Right cardiac atrium (tissue), 5 donors: Measurements from ENCODE around the gene NFKBIA. TPM values are rescaled to one million over a fixed set of nuclear protein-coding genes. Genes with fewer than 3 reads are reported as not detected.
"Not testable (repeated sequence)": the region's sequence is repeated elsewhere in the genome, so short reads cannot be mapped to it uniquely, and the experiment has no call there.

Source experiments
- ATAC-seq, 2 donors: fragments of 200-7000 bp; cut with Tn5 transposase; one replicate each; pipeline versions ENCODE4 v1.8.0 to v1.9.1; 2020; ENCODE audit warnings: moderate library complexity in 2 of 2, mild to moderate bottlenecking in 1 of 2
- DNase-seq, 3 donors: peaks; one replicate each; pipeline ENCODE4 v3.0.0-alpha.2; 2020
- H3K27ac ChIP-seq: one replicate; pipeline ENCODE4 v1.5.1; 2013; ENCODE audit warnings: mild to moderate bottlenecking, low read length, control low read depth, moderate library complexity
- H3K27me3 ChIP-seq: one replicate; pipeline ENCODE4 v1.6.1; 2013; ENCODE audit not compliant: control insufficient read depth, insufficient read depth
- H3K4me1 ChIP-seq: one replicate; pipeline ENCODE4 v1.6.1; 2013; ENCODE audit warnings: low read length; ENCODE audit not compliant: control insufficient read depth, insufficient read depth
- H3K4me3 ChIP-seq: one replicate; pipeline ENCODE4 v1.5.1; 2013; ENCODE audit warnings: low read length, control low read depth
- H3K9me3 ChIP-seq: one replicate; pipeline ENCODE4 v1.6.1; 2013; ENCODE audit warnings: low read length; ENCODE audit not compliant: control insufficient read depth
- WGBS: extraction: QIAGEN DNeasy Blood & Tissue Kit; methylation state at CpG from one replicate; pipeline ENCODE4 v1.1.7; 2013; 5-methylcytosine and 5-hydroxymethylcytosine counted together
- intact Hi-C, 4 donors: fragments of 100-400 bp; cut with DNase I; formaldehyde crosslinking; loops; one replicate each; pipeline versions ENCODE4 v1.11.0 to v1.14.0; 2022 to 2023
- polyA plus RNA-seq: library from polyadenylated mRNA; stranded (reverse); fragments of 200-250 nt; gene quantifications from one replicate; pipeline ENCODE4 v1.2.3, GENCODE V29; 2013
- total RNA-seq, 4 donors: library from RNA; stranded (reverse); fragmentation: NEBNext Ultra II Directional; extraction: Animal tissue kit (Norgen Biotek cat#: 25700); gene quantifications; one replicate each; pipeline ENCODE4 v1.2.1, GENCODE V29; 2021
- donor health status: healthy with polysubstance abuse.
- donor health status: DM: no; HTN: yes; CAD: no.
- donor health status: DM: no; HTN: no; CAD: no.
- donor health status: DM: no; HTN: yes; CAD: no; lungs with severe emphysema.
- donor health status: DM: yes; HTN: yes; CAD: no.

NFKBIA gene
- total and polyA plus RNA-seq, 5 donors, result 74.0 to 125 (median 102) TPM

DNA sequence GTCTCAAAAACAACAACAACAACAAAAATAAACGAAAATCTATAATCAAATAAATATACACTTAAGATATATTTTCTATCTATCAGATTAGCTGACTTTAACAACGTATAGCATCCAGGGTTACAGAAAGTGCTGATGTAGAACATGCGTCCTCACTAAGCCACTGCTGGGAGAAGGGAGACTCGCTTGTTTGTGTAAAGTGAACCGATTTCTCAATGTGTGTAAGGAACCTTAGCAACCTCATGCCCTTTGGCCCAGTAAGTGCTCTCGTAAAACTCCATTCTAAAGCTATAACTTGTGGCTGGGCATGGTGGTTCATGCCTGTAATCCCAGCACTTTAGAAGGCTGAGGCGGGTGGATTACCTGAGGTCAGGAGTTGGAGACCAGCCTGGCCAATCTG is 23.8 kb downstream of the NFKBIA start:
- intact Hi-C loops, result no loop called here
- H3K4me3 ChIP-seq, result no peak overlapping the region
- peaks cover 18% of the 10 kb centered on the region for H3K4me1 ChIP-seq
- no peaks in the 10 kb centered on the region for H3K27me3 ChIP-seq
- 79% methylated on average over 7 of the region's 7 CpGs for WGBS
- DNase-seq (no peak), ATAC-seq (no peak)
- H3K9me3 ChIP-seq, result no peaks in the 10 kb centered on the region
- H3K27ac ChIP-seq, result no peak overlapping the region

DNA sequence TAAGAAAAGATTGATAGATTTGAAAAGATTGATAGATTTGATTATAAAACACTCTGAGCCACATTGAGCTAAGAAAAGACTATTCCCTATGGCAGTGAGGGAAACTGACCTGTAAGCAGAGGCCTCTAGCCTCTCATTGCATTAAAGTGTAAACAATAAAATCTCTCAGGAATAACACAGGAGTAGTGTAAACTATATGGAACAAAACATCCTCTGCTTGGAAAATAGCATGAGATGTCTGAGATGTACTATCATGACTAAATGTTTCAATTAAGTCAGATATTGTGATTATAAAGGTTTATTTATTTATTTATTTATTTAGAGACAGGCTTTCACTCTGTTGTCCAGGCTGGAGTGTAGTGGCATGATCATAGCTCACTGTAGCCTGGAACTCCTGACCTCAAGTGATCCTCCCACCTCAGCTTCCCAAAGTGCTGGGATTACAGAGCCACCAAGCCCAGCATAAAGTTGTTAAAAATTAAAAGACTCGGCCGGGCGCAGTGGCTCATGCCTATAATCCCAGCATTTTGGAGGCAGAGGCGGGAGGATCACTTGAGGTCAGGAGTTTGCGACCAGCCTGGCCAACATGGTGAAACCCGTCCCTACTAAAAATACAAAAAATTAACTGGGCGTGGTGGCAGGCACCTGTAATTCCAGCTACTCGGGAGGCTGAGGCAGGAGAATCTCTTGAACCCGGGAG is 25.2 kb downstream of the NFKBIA start:
- H3K4me1 ChIP-seq, H3K4me3 ChIP-seq, H3K27me3 ChIP-seq, H3K27ac ChIP-seq, DNase-seq, H3K9me3 ChIP-seq, intact Hi-C loops, ATAC-seq: not testable (repeated sequence)
- 83% methylated on average over 9 of the region's 9 CpGs for WGBS

DNA sequence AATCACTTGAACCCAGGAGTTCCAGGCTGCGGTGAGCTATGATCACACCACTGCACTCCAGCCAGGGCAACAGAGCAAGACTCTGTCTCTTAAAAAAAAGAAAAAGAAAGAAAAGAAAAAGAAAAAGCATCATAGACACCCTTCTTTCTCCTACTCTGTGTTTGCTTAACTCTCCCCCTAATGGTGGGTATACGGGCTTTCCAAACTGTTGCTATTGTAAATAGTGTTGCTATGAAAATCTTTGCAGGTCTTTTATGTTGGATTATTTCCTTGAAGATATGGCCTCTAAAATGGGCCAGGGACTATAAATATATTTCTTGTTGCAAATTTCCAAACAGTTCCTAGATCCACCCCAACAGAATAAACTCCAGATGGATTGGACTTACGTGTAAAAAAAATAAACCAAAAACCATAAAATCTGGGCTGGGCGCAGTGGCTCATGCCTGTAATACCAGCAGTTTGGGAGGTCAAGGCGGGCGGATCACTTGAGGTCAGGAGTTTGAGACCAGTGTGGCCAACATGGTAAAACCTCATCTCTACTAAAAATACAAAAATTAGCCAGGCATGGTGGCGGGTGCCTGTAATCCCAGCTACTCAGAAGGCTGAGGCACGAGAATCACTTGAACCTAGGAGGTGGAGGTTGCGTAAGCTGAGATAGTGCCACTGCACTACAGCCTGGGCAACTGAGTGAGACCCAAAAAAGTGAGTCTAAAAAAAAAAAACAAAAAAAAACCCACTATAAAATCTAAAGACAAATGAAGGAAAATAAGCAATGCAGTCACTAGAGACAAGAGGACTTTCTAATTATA is 25.9 kb downstream of the NFKBIA start:
- peaks cover under 1% of the 10 kb centered on the region for H3K4me1 ChIP-seq
- ATAC-seq (no peak), DNase-seq (no peak)
- H3K4me3 ChIP-seq, result no peak overlapping the region
- H3K9me3 ChIP-seq, result no peaks in the 10 kb centered on the region
- WGBS, result 87% methylated on average over 9 of the region's 9 CpGs
- H3K27ac ChIP-seq, result no peak overlapping the region
- H3K27me3 ChIP-seq, result no peaks in the 10 kb centered on the region
- intact Hi-C loops, result no loop called here

DNA sequence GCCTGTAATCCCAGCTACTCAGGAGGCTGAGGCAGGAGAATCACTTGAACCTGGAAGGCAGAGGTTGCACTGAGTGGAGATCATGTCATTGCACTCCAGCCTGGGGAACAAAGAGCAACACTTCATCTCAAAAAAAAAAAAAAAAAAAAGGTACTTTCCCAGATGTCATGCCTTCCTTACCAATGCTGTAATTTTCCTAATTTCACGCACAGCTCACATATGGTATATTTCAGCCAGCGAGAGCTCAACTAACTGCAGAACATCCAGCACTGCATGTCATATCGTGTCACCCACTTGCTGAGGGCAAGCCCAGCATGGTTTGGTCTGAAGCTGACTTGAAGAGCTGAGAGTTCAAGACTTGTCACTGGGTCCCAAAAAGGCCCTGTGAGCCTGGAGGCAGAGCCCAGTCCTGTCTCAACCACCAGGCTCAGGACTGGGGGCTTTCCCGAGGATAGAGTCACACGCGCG is 29.0 kb downstream of the NFKBIA start:
- intact Hi-C loops, result no loop called here
- WGBS, result 87% methylated on average over 7 of the region's 7 CpGs

DNA sequence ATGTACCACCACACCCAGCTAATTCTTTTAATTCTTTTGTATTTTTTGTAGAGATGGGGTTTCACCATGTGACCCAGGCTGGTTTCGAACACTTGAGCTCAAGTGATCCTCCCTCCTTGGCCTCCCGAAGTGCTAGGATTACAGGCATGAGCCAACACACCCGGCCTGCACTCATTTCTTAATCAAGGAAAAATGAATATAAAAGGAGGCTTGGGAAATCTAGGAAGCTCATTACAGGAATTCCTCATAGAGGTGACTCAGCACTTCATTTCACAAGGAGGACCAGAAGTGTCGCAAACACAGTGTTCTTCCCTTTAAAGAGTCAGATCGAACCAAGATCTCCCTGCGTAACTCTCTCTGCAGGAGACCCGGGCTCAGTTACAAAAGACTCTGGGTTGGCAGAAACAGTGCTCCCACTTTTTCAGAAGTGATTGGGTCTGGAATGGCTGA is 30.3 kb downstream of the NFKBIA start:
- no peaks in the 10 kb centered on the region for H3K27me3 ChIP-seq
- no peak overlapping the region for H3K4me3 ChIP-seq
- peak; percentile 51 to 64 for ATAC-seq
- intact Hi-C loops, result no loop called here
- H3K27ac ChIP-seq, result no peak overlapping the region
- H3K9me3 ChIP-seq, result no peaks in the 10 kb centered on the region
- no peaks in the 10 kb centered on the region for H3K4me1 ChIP-seq
- WGBS, result 64% methylated on average over 7 of the region's 7 CpGs
- DNase-seq, result peak in 1 of 3 donors; percentile 45

More for the DNA sequence above, 29.0 kb downstream of the NFKBIA start:
- no peak for ATAC-seq
- Histone ChIP-seq H3K4me1 (no peaks in the 10 kb centered on the region), H3K4me3 (no peak overlapping the region), H3K27me3 (no peaks in the 10 kb centered on the region), H3K27ac (no peak overlapping the region), H3K9me3 (no peaks in the 10 kb centered on the region)
- DNase-seq, result no peak

DNA sequence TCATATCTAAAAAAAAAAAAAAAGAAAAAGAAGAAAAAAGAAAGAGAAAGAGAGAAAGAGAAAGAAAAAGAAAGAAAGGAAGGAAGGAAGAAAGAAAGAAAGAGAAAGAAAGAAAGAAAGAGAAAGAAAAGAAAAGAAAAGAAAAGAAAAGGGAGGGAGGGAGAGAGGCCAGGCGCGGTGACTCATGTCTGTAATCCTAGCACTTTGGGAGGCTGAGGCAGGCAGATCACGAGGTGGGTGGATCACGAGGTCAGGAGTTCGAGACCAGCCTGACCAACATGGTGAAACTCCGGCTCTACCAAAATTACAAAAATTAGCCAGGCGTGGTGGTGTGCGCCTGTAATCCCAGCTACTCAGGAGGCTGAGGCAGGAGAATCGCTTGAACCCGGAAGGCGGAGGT is 31.3 kb downstream of the NFKBIA start:
- intact Hi-C loops, H3K9me3 ChIP-seq, H3K4me3 ChIP-seq, H3K27me3 ChIP-seq, ATAC-seq, H3K27ac ChIP-seq, H3K4me1 ChIP-seq, DNase-seq: not testable (repeated sequence)
- WGBS, result 92% methylated on average over 11 of the region's 11 CpGs

DNA sequence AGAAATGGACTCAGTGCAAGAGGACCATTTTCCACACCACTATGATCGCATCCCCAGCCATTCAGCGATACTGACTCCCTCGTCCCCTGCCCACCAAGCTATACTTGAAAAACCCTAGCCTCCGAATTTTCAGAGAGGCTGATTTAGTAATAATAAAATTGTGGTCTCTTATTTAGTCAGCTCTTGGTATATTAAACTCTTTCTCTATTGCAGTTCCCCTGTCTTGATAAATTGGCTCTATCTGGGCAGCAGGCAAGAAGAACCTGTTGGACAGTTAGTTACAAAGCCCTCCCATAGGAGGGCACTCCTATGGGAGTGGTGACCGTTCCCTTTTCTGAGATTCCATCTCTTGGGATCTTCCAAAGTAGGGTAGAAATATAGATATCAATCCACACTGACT is 33.6 kb downstream of the NFKBIA start:
- H3K27ac ChIP-seq, result no peak overlapping the region
- H3K4me1 ChIP-seq, result no peaks in the 10 kb centered on the region
- no peak overlapping the region for H3K4me3 ChIP-seq
- intact Hi-C loops, result no loop called here
- no peaks in the 10 kb centered on the region for H3K27me3 ChIP-seq
- DNase-seq (no peak), ATAC-seq (no peak)
- H3K9me3 ChIP-seq, result no peaks in the 10 kb centered on the region
- WGBS, result 77% methylated on average over 5 of the region's 5 CpGs

DNA sequence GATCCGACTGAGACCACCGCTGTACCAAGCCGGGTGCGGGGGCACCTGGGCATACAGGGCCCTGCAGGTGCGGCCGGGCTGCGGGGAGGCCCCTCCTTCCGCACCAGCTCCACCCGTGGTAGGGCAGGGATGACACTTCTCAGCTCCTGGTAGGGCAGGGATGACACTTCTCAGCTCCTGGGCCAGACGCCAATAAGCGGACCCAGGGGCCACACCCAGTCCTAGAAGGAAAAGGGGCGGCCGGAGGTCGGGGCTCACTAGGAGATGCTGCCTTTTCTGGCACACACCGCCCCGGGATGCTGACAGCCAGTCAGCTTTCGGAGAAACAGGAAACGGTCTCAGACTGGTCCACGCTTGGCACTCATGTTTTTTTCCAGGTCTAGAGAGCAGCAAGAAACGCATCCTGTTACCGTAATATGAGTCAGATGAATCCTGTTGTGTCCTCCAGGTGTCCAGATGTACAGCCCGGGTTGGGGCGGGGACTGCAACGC is 34.8 kb downstream of the NFKBIA start:
- Histone ChIP-seq H3K27ac (no peak overlapping the region), H3K4me1 (peaks cover 2% of the 10 kb centered on the region), H3K27me3 (no peaks in the 10 kb centered on the region), H3K9me3 (no peaks in the 10 kb centered on the region), H3K4me3 (no peak overlapping the region)
- intact Hi-C loops, result no loop called here
- DNase-seq (peak in 1 of 3 donors; percentile 35), ATAC-seq (no peak)
- WGBS, result 64% methylated on average over 24 of the region's 24 CpGs

DNA sequence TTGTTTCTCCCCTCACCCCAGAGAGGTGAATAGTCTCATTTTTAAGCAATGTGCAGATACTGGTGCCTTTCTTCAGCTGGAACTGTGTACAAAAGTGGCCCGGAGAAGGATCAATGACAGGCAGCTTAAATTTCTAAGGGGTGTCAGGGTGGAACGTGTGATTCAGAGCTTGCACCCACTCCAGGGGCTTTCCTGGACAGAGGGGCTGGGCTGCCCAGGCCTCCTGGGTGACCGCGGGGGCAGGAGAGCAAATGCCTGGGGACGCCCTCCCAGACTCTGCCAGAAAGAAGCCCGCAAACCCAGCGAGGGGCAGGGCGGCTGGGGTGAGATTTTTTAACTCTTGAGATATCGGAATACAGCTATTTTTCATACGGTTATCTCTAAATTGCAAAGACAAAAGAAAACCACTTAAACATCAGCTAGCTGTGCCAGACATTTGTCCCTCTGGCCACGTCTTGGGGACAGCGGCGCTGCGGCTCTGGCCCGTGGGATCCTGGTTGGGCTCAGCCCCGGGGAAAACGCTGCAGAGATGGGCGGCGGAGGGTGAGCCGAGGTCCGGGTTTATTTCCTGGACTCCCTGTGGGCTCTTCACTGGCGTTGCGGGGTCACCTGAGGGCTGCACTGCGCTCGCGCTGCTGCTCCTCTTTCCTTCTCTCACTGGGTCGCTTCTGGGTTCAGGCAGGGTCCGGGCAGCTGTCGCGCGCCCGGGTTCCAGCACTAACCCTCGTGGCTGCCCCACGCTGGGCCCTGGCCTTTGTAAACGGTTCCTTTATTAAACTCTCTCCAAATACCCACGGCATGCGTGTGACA is 35.8 kb downstream of the NFKBIA start:
- intact Hi-C loops, result no loop called here
- peak in 1 of 3 donors; percentile 63 for DNase-seq
- Histone ChIP-seq H3K27ac (no peak overlapping the region), H3K27me3 (no peaks in the 10 kb centered on the region), H3K9me3 (no peaks in the 10 kb centered on the region), H3K4me1 (peaks cover 2% of the 10 kb centered on the region), H3K4me3 (no peak overlapping the region)
- 44% methylated on average over 37 of the region's 37 CpGs for WGBS
- peak in 1 of 2 donors; percentile 3 for ATAC-seq

DNA sequence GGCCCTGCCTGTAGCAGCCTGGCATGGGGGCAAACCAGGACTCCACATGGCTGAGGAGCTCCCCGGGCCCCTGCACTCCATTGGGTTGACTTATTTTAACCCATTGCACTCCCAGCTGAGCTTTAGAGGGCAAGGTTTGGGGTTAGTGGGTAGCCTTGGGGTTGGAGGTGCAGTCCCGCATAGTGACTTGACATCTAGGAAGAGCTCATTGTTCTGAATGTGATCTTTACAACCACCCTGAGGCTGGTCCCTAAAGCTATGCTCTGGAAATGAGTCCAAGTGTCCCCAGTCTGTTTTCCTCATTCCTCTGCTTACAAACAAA is 36.4 kb downstream of the NFKBIA start:
- Histone ChIP-seq H3K27ac (no peak overlapping the region), H3K9me3 (no peaks in the 10 kb centered on the region), H3K4me3 (no peak overlapping the region), H3K27me3 (no peaks in the 10 kb centered on the region), H3K4me1 (peaks cover 2% of the 10 kb centered on the region)
- DNase-seq (no peak), ATAC-seq (no peak)
- WGBS, result 59% methylated on average over 2 of the region's 2 CpGs
- intact Hi-C loops, result no loop called here

DNA sequence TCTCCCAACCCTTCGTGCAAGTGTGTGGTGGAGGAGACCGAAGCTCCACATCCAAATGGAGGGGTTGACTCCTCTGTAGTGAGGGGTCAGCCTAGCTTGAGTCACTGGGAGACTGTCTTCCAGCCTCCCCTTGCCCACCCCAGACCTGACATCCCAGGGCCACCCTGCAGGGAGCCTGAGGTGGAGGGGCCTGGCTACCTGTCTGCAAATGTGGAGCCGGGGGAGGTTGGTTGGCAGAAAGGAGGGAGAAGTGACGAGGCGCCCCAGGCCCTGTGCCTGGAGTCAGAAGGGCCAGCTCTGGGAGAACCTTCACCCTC is 37.5 kb downstream of the NFKBIA start:
- WGBS, result 91% methylated on average over 5 of the region's 5 CpGs
- intact Hi-C loops, result no loop called here
- ATAC-seq (no peak), DNase-seq (no peak)
- Histone ChIP-seq H3K4me3 (no peak overlapping the region), H3K27ac (no peak overlapping the region), H3K4me1 (peaks cover 2% of the 10 kb centered on the region), H3K27me3 (no peaks in the 10 kb centered on the region), H3K9me3 (no peaks in the 10 kb centered on the region)
